ENCODE data around the gene SNCA. TPM values are rescaled to one million over a fixed set of nuclear protein-coding genes. Genes with fewer than 3 reads are reported as not detected.

The SNCA gene
- total RNA-seq, 1 experiment from 2014 or later = 29.1 TPM

GRCh38 chr4:89820010-89820409 lies 17.0 kb downstream of the SNCA start:
- no peak for TF ChIP-seq CTCF (IDR thresholded peaks at IDR 0.05; ENCODE audit: unreplicated experiment)
- peaks cover 20% of the 10 kb centered on the region for H3K36me3 Mint-ChIP-seq (ENCODE audit: insufficient read depth, unreplicated experiment)
- ChIA-PET POLR2A (interaction anchor here (0.9 kb wide), 1 partner anchor 129 kb away, joined by 3 read pairs; no protein-coding TSS in a partner anchor), CTCF (no interaction called here)
- intact Hi-C loops (cut with micrococcal nuclease) = no loop called here
- no TSS peak for BruUV-seq (replicated peaks)
- peaks cover 7% of the 10 kb centered on the region for H3K9me3 Mint-ChIP-seq (ENCODE audit: unreplicated experiment)
- DNase-seq (ENCODE audit: unreplicated experiment) = no peak
- H3K4me1 Mint-ChIP-seq (ENCODE audit: insufficient read depth, unreplicated experiment) = peaks cover 14% of the 10 kb centered on the region
- H3K27me3 Mint-ChIP-seq (ENCODE audit: insufficient read depth, unreplicated experiment) = no peaks in the 10 kb centered on the region
- H3K4me3 Mint-ChIP-seq (ENCODE audit: unreplicated experiment) = no peak overlapping the region
- no peak overlapping the region for H3K27ac Mint-ChIP-seq (ENCODE audit: low read depth, unreplicated experiment)

- ChIA-PET POLR2A (interaction anchor here (1.2 kb wide), 1 partner anchor 60 kb away, joined by 3 read pairs; no protein-coding TSS in a partner anchor), CTCF (interaction anchor here (1.0 kb wide), 1 partner anchor 14 kb away, joined by 3 read pairs; no protein-coding TSS in a partner anchor)
- intact Hi-C loops (cut with micrococcal nuclease) = no loop called here
- no peaks in the 10 kb centered on the region for H3K4me1 Mint-ChIP-seq (ENCODE audit: insufficient read depth, unreplicated experiment)
- H3K36me3 Mint-ChIP-seq (ENCODE audit: insufficient read depth, unreplicated experiment) = peaks cover 18% of the 10 kb centered on the region
- no peak overlapping the region for H3K27ac Mint-ChIP-seq (ENCODE audit: low read depth, unreplicated experiment)
- H3K9me3 Mint-ChIP-seq (ENCODE audit: unreplicated experiment) = no peaks in the 10 kb centered on the region
- no peaks in the 10 kb centered on the region for H3K27me3 Mint-ChIP-seq (ENCODE audit: insufficient read depth, unreplicated experiment)
- TF ChIP-seq CTCF (IDR thresholded peaks at IDR 0.05; ENCODE audit: unreplicated experiment) = no peak
- no TSS peak for BruUV-seq (replicated peaks)
- DNase-seq (ENCODE audit: unreplicated experiment) = no peak
- no peak overlapping the region for H3K4me3 Mint-ChIP-seq (ENCODE audit: unreplicated experiment)
Measured at GRCh38 chr4:89814362-89814761, 22.6 kb downstream of the SNCA start.

GRCh38 chr4:89813197-89813596 lies 23.8 kb downstream of the SNCA start:
- Mint-ChIP-seq H3K27me3 (ENCODE audit: insufficient read depth, unreplicated experiment) (no peaks in the 10 kb centered on the region), H3K9me3 (ENCODE audit: unreplicated experiment) (no peaks in the 10 kb centered on the region), H3K36me3 (ENCODE audit: insufficient read depth, unreplicated experiment) (peaks cover 12% of the 10 kb centered on the region), H3K4me3 (ENCODE audit: unreplicated experiment) (no peak overlapping the region), H3K4me1 (ENCODE audit: insufficient read depth, unreplicated experiment) (no peaks in the 10 kb centered on the region), H3K27ac (ENCODE audit: low read depth, unreplicated experiment) (no peak overlapping the region)
- no TSS peak for BruUV-seq (replicated peaks)
- ChIA-PET POLR2A (interaction anchor here (1.2 kb wide), 1 partner anchor 59 kb away, joined by 3 read pairs; no protein-coding TSS in a partner anchor), CTCF (no interaction called here)
- intact Hi-C loops (cut with micrococcal nuclease) = no loop called here
- no peak for TF ChIP-seq CTCF (IDR thresholded peaks at IDR 0.05; ENCODE audit: unreplicated experiment)
- DNase-seq (ENCODE audit: unreplicated experiment) = no peak

GRCh38 chr4:89807441-89808140 lies 29.4 kb downstream of the SNCA start:
- no TSS peak for BruUV-seq (replicated peaks)
- no peak overlapping the region for H3K4me3 Mint-ChIP-seq (ENCODE audit: unreplicated experiment)
- DNase-seq (ENCODE audit: unreplicated experiment) = no peak
- no peaks in the 10 kb centered on the region for H3K27me3 Mint-ChIP-seq (ENCODE audit: insufficient read depth, unreplicated experiment)
- H3K4me1 Mint-ChIP-seq (ENCODE audit: insufficient read depth, unreplicated experiment) = no peaks in the 10 kb centered on the region
- no peak for TF ChIP-seq CTCF (IDR thresholded peaks at IDR 0.05; ENCODE audit: unreplicated experiment)
- ChIA-PET CTCF (no interaction called here), POLR2A (no interaction called here)
- no peak overlapping the region for H3K27ac Mint-ChIP-seq (ENCODE audit: low read depth, unreplicated experiment)
- H3K9me3 Mint-ChIP-seq (ENCODE audit: unreplicated experiment) = no peaks in the 10 kb centered on the region
- H3K36me3 Mint-ChIP-seq (ENCODE audit: insufficient read depth, unreplicated experiment) = peaks cover 7% of the 10 kb centered on the region
- intact Hi-C loops (cut with micrococcal nuclease) = no loop called here
